ENCODE results near the gene BARX2.

GRCh38 chr11:129402206-129403171 lies 26.8 kb downstream of the BARX2 start:
- TF ChIP-seq POLR2A (IDR thresholded peaks at IDR 0.05; ENCODE audit: low read length), result no peak
- TF ChIP-seq GATA1 (IDR thresholded peaks at IDR 0.05; ENCODE audit: low read depth, low read length), result no peak
